ENCODE measurements around the gene TRMT112.

DNA sequence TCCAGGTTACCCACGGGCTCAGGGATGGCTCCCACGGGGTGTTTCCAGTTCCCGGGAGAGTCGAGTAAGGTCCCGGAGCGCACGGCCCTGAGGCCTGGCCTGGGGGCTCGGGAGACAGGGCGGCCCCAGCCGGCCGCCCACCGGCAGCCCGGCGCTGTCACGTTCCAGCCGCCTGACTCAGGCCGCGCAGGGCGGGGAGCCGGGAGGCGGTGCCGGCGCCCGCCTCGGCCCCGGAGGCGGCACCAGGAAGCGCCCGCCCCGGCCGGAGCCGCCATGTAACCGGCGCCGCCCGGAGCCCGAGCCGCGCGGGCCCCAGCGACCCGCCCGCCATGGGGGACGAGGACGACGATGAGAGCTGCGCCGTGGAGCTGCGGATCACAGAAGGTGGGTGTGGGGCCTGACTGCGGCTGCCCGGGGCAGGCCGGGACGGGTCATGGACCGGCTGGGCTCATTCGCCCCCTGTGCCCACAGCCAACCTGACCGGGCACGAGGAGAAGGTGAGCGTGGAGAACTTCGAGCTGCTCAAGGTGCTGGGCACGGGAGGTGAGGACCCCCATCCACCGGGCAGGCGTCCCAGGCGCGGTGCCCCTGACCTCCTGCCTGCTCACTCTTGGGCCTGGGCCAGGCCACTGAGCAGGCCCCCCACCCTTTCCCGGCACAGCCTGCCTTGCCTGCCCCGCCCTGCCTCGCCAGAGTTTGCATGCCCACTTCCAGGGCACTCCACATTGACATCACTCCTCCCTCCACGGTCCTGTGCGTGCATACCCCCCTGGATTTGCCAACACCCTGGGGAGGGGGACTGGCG lies 41.8 kb upstream of the TRMT112 start, which contains the start of gene RPS6KA4:
- TF ChIP-seq, protein P1, sequence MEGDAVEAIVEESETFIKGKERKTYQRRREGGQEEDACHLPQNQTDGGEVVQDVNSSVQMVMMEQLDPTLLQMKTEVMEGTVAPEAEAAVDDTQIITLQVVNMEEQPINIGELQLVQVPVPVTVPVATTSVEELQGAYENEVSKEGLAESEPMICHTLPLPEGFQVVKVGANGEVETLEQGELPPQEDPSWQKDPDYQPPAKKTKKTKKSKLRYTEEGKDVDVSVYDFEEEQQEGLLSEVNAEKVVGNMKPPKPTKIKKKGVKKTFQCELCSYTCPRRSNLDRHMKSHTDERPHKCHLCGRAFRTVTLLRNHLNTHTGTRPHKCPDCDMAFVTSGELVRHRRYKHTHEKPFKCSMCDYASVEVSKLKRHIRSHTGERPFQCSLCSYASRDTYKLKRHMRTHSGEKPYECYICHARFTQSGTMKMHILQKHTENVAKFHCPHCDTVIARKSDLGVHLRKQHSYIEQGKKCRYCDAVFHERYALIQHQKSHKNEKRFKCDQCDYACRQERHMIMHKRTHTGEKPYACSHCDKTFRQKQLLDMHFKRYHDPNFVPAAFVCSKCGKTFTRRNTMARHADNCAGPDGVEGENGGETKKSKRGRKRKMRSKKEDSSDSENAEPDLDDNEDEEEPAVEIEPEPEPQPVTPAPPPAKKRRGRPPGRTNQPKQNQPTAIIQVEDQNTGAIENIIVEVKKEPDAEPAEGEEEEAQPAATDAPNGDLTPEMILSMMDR (IDR thresholded peaks at IDR 0.05) = peak in 1 of 6 experiments; percentile 17
- peak; percentile 21 to 70 for TF ChIP-seq POLR2A (IDR thresholded peaks at IDR 0.05)
